ENCODE data around the gene GFY. TPM values are rescaled to one million over a fixed set of nuclear protein-coding genes. Genes with fewer than 3 reads are reported as not detected.

GFY gene
- total RNA-seq, 2 donors from 2014 or later: 0.18 TPM; not detected in 1

GRCh38 chr19:49475995-49476880 lies 51.0 kb downstream of the GFY start:
- Histone ChIP-seq H3K4me1 (ENCODE audit: control insufficient read depth, insufficient read depth, low read length) (no peaks in the 10 kb centered on the region), H3K4me3 (ENCODE audit: low read length) (no peak overlapping the region), H3K9ac (ENCODE audit: extremely low read depth, low read length, poor library complexity, severe bottlenecking) (no peak overlapping the region), H3K27me3 (ENCODE audit: control insufficient read depth, insufficient read depth, low read length, poor library complexity, severe bottlenecking) (peaks cover 11% of the 10 kb centered on the region), H3K9me3 (ENCODE audit: control insufficient read depth, low read length) (no peaks in the 10 kb centered on the region), H3K36me3 (ENCODE audit: control insufficient read depth, insufficient read depth, low read length) (no peaks in the 10 kb centered on the region), H3K27ac (ENCODE audit: low read depth, low read length) (no peak overlapping the region)
- no peak overlapping the region for H3K27ac Mint-ChIP-seq
- H3K4me1 Mint-ChIP-seq: peaks cover 5% of the 10 kb centered on the region
- TF ChIP-seq CTCF (conservative IDR thresholded peaks at IDR 0.05): peak; percentile 83
- peak; percentile 97 for DNase-seq
- WGBS, 2 experiments (ENCODE audit: insufficient coverage in 1 of 2, insufficient read length in 1 of 2): 42 to 57% methylated on average over 12 to 27 of the region's 27 CpGs
- peaks cover 16% of the 10 kb centered on the region for H3K27me3 Mint-ChIP-seq (ENCODE audit: insufficient read depth)
- H3K36me3 Mint-ChIP-seq (ENCODE audit: low read depth): peaks cover 3% of the 10 kb centered on the region
- peak overlapping the region; percentile 27 for H3K4me3 Mint-ChIP-seq
- peaks cover 2% of the 10 kb centered on the region for H3K9me3 Mint-ChIP-seq

Other genes starting within 250 kb of the GFY start
- gene SLC6A16, start 100.2 kb upstream of the GFY start, total RNA-seq: 1 to 10 TPM; 3.3 to 3.4 TPM
- not detected for gene CD37, start 90.0 kb upstream of the GFY start, total RNA-seq
- 100 to 1,000 TPM; 142 to 166 TPM for gene TEAD2, start 63.0 kb upstream of the GFY start, total RNA-seq
- gene DKKL1, start 61.5 kb upstream of the GFY start, total RNA-seq: 1 to 10 TPM; 1.8 to 2.1 TPM
- gene KASH5, start 37.1 kb upstream of the GFY start, total RNA-seq: under 1 TPM in 1 of 2 donors, not detected in 1; 0.13 TPM
- gene PTH2, start 1.9 kb upstream of the GFY start, total RNA-seq: not detected
- gene SLC17A7, start 16.1 kb downstream of the GFY start, total RNA-seq: under 1 TPM; 0.22 to 0.33 TPM
- 100 to 1,000 TPM; 128 to 133 TPM for gene PIH1D1, start 26.4 kb downstream of the GFY start, total RNA-seq
- gene ALDH16A1, start 27.8 kb downstream of the GFY start, total RNA-seq: 10 to 100 TPM; 52.8 to 57.1 TPM
- 1 to 10 TPM in 1 of 2 donors, under 1 TPM in 1; 0.75 to 2.3 TPM for gene FLT3LG, start 48.8 kb downstream of the GFY start, total RNA-seq
- 1,000 to 10,000 TPM; 2,434 to 3,023 TPM for gene RPL13A, start 62.2 kb downstream of the GFY start, total RNA-seq
- gene RPS11, start 71.0 kb downstream of the GFY start, total RNA-seq: 1,000 to 10,000 TPM; 1,814 to 2,035 TPM
- gene FCGRT, start 87.3 kb downstream of the GFY start, total RNA-seq: 10 to 100 TPM; 47.6 to 56.9 TPM
- gene RCN3, start 102.6 kb downstream of the GFY start, total RNA-seq: 1 to 10 TPM; 4.9 to 9.0 TPM
- gene NOSIP, start 155.2 kb downstream of the GFY start, total RNA-seq: 10 to 100 TPM; 58.0 to 62.3 TPM
- 1 to 10 TPM; 3.7 to 6.9 TPM for gene PRRG2, start 155.9 kb downstream of the GFY start, total RNA-seq
- gene PRR12, start 165.8 kb downstream of the GFY start, total RNA-seq: 10 to 100 TPM; 67.6 to 69.6 TPM
- gene RRAS, start 214.8 kb downstream of the GFY start, total RNA-seq: 1 to 10 TPM; 5.8 to 7.3 TPM
- 10 to 100 TPM; 84.8 to 94.5 TPM for gene SCAF1, start 216.8 kb downstream of the GFY start, total RNA-seq
- 100 to 1,000 TPM; 127 to 128 TPM for gene IRF3, start 240.5 kb downstream of the GFY start, total RNA-seq
- 100 to 1,000 TPM in 1 of 2 donors, 10 to 100 TPM in 1; 91.8 to 101 TPM for gene BCL2L12, start 240.5 kb downstream of the GFY start, total RNA-seq